Cardiac muscle cell (in vitro differentiated cells and primary cell): Measurements from ENCODE around the gene HSPA12B. TPM values are rescaled to one million over a fixed set of nuclear protein-coding genes. Genes with fewer than 3 reads are reported as not detected.
A peak's percentile ranks its signal among the peaks of the same experiment; 100 is the strongest.

Experiments
- DNase-seq, 2 donors: peaks; one replicate each; pipeline versions ENCODE4 v3.0.0 to v3.0.0-alpha.2; 2010 to 2017; ENCODE audit warnings: low read depth in 1 of 2, low spot score in 1 of 2
- H3K27ac ChIP-seq: fragments of 200-600 bp; sonication (generic); 2 replicates; pipeline ENCODE4 v1.5.1; 2016
- H3K27me3 ChIP-seq: fragments of 200-600 bp; sonication (generic); 2 replicates; pipeline ENCODE4 v1.6.0; 2016; ENCODE audit warnings: control low read depth
- H3K36me3 ChIP-seq: fragments of 200-600 bp; sonication (generic); 2 replicates; pipeline ENCODE4 v1.5.1; 2016; ENCODE audit warnings: control low read depth
- H3K4me1 ChIP-seq: fragments of 200-600 bp; sonication (generic); 2 replicates; pipeline ENCODE4 v1.8.1; 2017; ENCODE audit warnings: low read depth, mild to moderate bottlenecking, mixed run types
- H3K4me3 ChIP-seq: fragments of 200-600 bp; sonication (generic); 2 replicates; pipeline ENCODE4 v1.5.1; 2016; ENCODE audit warnings: mild to moderate bottlenecking
- H3K9me3 ChIP-seq: fragments of 200-600 bp; sonication (generic); 2 replicates; pipeline ENCODE4 v1.5.1; 2017; ENCODE audit warnings: low read depth, mild to moderate bottlenecking, control low read depth
- CTCF ChIP-seq: IDR thresholded peaks from 2 replicates; pipeline ENCODE4 v1.5.1; 2012; ENCODE audit warnings: low read depth, mild to moderate bottlenecking, low read length
- polyA plus RNA-seq: library from polyadenylated mRNA; unstranded; fragments of >200 nt; fragmentation: Nextera tagmentation; extraction: Ambion mirVana; gene quantifications from 2 replicates; pipeline ENCODE4 v1.2.1, GENCODE V29; 2016
- total RNA-seq: library from RNA; depleted of rRNA; stranded (reverse); fragments of >200 nt; gene quantifications from 2 replicates; pipeline ENCODE4 v1.2.3, GENCODE V29; 2016

Gene HSPA12B
- total and polyA plus RNA-seq, 2 experiments from 2014 or later: 0.92 TPM; not detected in 1

- Histone ChIP-seq H3K4me1 (peaks cover 7% of the 10 kb centered on the region), H3K4me3 (no peak overlapping the region), H3K9me3 (no peaks in the 10 kb centered on the region), H3K36me3 (no peaks in the 10 kb centered on the region), H3K27me3 (no peaks in the 10 kb centered on the region), H3K27ac (no peak overlapping the region)
- DNase-seq: no peak
- TF ChIP-seq CTCF: no peak
These were observed 62.4 kb downstream of the HSPA12B start for GRCh38 chr20:3794701-3795420.

- Histone ChIP-seq H3K4me3 (peak within 1 kb of the TSS; percentile 49), H3K36me3 (no peaks in the 10 kb centered on the region), H3K4me1 (peaks cover 10% of the 10 kb centered on the region), H3K27ac (no peak within 1 kb of the TSS), H3K9me3 (no peaks in the 10 kb centered on the region), H3K27me3 (no peaks in the 10 kb centered on the region)
- TF ChIP-seq CTCF: peak; percentile 37
- peak; percentile 93 to 94 for DNase-seq
These were observed 63.3 kb downstream of the HSPA12B start, which contains the start of gene CDC25B for GRCh38 chr20:3795511-3796468. Gene CDC25B (plus strand): TSS chr20:3796310. CDS start chr20:3796532, 222 bp downstream.

GRCh38 chr20:3796477-3797225 lies 64.2 kb downstream of the HSPA12B start:
- no peaks in the 10 kb centered on the region for H3K27me3 ChIP-seq
- peak overlapping the region; percentile 49 for H3K4me3 ChIP-seq
- no peaks in the 10 kb centered on the region for H3K36me3 ChIP-seq
- no peaks in the 10 kb centered on the region for H3K9me3 ChIP-seq
- TF ChIP-seq CTCF: no peak
- H3K27ac ChIP-seq: no peak overlapping the region
- no peak for DNase-seq
- H3K4me1 ChIP-seq: peaks cover 10% of the 10 kb centered on the region

DNA sequence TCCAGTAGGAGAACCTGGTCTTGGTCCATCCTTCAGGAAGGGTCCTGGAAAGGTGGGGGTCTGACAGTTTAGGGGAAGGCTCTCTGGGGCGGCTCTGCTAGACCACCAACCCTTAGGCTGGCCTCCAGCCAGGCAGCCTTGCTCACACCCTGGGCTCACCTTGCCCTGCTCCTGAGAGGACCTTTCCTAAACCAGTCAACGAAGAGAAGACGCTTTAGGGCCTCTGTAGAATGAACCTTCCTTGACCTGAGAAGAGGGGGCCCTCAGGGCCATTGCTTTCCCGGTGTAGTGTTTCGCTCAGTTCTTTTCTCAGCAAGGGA lies 64.7 kb downstream of the HSPA12B start:
- Histone ChIP-seq H3K27me3 (no peaks in the 10 kb centered on the region), H3K9me3 (no peaks in the 10 kb centered on the region), H3K27ac (no peak overlapping the region), H3K4me1 (peaks cover 10% of the 10 kb centered on the region), H3K4me3 (peak overlapping the region; percentile 49), H3K36me3 (no peaks in the 10 kb centered on the region)
- no peak for DNase-seq
- TF ChIP-seq CTCF: no peak
